NK-92 treated with Interleukin-12 subunit alpha and Interleukin-12 subunit beta, amount 100 ng/mL, for 24 hours (cell line): ENCODE measurements around the gene ACAA2.
A peak's percentile ranks its signal among the peaks of the same experiment; 100 is the strongest.

ENCODE experiments used
- DNase-seq: peaks from one replicate; lab custom pipeline; 2025; lab: John Stamatoyannopoulos, UW

The ACAA2 gene

DNA sequence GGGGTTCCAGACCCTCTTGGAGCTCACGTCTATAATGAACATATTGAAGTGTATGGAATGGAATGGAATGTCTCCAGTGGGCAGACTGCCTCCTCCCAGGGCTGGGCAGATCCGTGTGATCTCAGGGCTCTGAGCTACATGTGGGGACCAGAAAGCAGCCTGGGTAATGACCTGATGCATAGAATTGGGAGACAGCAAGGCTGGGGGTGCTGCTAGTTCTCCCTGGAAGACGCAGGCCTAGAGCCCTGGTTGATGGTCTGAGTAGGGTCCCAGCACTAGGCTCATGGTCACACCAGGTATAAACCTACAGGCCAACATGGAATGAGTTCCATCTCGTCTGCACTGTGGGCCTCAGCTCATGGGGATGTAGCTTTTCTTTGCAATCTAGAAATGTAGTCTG is 46.7 kb downstream of the ACAA2 start:
- no peak for DNase-seq

DNA sequence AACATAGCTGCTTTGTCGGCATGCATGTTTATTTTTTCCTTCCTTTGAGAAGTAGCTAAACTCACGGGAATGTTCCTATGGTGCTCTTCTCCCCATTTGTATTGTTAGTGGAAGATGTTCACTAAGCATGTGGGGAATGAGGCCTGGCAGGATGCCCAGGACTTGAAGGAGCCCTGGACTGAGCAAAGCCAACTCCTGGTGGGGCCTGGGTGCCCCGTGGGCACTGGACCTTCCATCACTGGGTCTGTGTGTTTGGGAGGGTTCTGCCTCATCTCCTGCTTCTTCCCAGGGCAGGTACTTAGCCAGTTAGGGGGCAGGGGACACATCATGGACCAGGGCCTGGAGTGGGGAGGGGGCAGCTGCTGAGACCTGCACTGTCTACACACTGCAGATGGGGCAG is 49.3 kb downstream of the ACAA2 start:
- no peak for DNase-seq

DNA sequence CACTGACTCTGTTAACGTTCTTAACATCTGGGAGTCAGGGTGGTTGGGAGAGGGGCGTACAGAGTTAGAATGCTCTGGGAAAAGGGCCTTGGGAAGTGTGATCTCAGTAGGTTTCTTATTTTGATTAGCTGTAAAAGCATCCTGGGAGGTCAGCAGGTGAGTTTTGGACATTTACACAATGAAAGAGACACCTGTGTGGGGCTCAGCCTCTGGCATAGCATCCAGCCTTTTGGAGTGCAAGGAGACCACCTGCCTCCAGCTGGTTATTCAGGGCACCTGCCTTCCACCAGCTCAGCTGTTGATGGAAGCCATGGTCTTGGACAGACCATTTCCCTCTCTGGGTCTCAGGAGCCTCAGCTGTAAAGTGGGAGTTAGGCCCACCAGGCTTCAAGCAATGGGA is 49.7 kb downstream of the ACAA2 start:
- no peak for DNase-seq

DNA sequence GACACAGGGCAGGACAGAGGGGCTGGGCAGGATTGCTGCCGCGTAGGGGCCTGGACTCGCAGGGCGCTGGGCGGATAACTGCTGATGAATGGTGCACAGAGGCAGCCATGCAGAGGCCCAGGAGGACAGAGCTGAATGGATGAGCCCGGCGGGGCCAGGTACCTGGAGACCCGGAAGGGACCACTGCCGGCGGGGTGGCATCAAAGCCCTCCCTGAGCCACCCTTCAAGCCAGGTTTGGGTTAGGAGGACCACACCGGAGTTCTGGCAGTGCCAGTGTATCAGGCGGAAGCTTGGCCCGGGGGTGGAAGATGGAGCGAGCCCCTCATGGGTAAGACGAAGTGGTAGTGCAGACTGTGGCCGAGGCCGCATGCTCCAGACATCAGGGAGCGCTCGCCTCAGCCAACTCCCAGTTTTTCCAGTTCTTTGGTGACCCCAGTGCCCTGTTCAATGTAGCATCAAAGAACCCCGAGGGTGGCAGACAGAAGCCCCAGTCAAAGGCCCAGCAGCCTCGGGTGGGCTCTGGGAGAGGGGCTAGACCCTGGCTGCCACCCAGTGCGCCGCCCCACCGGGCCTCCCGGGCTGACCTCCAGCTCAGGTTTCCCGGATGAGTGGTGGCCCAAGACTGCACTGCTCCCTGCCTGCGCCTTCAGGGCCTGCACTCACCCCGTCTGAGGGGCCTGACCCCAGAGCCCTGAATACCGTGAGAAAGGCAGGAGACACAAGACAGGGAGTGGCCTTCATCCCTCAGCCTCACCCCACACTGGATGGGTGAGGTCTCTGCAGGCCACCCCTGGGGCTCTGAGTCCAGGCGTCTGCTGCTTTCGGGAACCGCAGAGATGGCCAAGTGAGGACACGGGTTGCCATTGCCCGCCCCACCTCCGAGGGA is 50.9 kb downstream of the ACAA2 start:
- no peak for DNase-seq

DNA sequence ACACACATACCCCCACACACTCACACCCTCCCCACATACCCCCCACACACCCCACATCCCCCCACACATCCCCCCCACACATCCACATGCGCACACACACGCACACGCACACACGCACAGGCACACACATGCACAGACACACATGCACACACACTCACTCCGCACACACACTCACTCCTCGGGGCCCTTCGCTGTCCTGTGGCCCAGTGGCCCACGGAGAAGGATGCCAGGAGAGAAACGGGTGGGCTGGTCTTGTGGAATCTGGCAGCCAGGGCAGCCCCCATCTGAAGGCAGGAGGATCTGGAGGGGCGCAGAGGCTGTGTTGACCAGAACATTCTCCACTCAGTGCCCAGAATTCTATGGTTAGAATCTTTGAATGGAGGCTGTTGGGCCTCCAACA is 51.6 kb downstream of the ACAA2 start:
- DNase-seq = no peak

DNA sequence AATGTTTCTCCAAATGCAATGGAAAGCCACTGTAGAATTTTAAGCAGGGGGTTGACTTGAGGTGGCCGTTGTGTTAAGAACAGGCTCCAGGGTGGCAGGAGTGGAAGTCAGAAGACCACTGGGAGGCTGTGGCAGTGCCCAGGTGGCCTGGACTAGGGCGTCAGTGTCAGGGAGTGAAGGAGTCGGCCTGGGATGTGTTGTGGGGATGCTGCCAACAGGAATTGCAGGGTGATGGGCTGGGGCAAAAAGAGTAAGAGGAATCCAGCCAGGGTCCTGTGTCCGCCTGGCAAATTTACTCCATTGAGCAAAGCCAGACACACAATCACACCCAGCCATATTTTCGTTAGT is 55.1 kb downstream of the ACAA2 start:
- no peak for DNase-seq

DNA sequence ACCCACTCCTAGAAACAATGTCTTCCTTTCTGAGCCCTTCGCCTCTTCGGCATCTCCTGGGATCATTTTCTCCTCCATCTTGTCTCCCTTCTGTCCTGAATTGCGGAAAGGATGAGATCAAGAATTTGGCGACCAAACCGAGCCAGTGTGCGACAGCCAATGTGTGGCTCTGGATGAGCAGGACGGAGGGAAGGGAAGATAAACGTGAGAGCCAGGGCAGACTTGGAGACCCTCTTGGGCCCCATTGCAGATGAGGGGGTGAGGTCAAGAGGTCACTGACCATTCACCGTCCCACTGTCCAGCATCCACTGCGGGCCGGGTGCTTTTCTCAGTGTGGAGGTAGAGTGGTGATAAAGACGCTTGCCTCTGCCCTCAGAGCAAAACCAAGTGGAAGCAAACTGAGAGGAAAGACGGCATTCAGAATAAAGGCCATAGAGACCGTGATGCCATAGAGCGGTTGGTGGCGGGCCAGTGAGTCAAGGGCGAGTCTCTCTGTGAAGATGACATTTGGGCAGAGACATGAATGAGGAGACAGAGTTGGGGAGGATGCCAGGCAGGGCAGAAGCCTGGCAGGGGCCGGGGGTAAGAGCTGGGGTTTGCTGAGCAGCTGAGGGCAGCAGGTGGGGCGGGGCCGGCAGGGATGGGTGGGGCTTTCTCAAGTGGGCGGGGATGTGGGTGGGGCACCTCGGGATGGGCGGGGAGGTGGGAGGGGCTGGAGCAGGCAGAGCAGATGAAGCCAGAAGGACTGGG is 55.6 kb downstream of the ACAA2 start:
- DNase-seq = peak; percentile 5

DNA sequence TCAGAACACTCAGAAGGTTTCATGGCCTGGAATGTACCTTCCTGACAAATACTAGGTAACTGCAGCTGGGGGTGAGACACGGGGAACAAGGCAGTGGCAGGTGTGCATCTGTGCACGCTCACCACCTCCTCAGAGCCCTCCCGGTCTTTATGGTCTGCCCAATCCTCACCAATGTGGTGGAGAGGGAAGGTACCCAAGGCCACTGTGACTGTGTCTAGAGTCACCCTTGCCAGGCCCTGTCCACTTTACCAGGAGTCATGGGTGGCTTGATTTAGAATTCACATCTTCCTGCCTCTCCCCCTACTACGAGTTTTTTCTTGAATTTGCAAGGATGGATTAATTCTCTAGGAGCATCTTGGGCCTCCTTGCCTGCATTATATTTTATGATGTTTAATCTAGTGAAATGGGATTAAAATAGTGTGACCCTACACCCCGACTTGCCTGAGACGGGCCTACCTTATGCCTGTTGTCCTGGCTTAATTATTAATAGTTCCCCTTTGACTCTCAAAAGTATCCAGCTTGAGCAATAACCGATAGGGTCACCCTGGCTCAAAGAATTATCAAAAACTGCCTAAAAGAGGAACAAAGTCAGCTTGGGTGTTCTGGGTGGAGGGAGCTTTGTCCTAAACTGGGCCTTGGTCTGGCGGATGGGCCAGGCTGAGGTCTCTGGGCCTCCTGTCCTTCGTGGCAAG is 56.5 kb downstream of the ACAA2 start:
- DNase-seq = no peak

DNA sequence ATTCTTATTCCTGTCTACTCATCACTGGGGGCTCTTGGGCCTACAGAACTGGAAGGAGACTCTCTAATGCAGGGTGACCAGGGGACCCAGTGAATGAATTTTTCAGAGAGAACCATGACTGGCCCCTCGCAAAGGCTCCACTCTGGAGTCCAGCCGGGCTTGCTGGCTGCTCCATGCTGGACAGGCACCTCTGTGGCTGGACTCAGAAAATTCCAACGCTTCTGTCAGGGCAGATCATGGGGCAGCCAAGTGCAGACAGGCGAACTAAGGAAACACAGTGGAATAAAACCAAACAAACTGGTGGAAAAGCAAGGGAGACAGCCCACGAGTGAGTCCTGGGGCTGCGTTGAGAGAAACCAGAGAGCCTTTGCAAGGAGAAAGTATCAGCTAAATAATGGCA is 57.2 kb downstream of the ACAA2 start:
- no peak for DNase-seq

DNA sequence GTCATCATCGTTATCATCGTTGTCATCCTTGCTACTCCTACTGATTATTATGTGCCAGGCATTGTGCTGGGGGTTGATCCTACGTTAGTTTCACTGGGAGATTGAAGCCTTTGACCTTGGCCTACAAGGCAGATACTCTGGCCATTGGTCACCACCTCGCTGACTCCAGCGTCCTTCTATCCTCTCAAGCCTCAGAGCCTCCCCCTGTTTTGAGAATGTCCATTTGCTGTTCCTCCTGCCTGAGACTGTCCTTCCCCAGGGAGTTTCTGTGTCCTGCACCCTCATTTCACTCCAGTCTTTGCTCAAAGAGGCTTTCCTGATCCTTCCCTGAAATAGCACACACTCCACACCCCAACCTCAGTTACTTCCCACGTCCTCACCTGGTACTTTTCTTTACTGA is 57.8 kb downstream of the ACAA2 start:
- DNase-seq = no peak

DNA sequence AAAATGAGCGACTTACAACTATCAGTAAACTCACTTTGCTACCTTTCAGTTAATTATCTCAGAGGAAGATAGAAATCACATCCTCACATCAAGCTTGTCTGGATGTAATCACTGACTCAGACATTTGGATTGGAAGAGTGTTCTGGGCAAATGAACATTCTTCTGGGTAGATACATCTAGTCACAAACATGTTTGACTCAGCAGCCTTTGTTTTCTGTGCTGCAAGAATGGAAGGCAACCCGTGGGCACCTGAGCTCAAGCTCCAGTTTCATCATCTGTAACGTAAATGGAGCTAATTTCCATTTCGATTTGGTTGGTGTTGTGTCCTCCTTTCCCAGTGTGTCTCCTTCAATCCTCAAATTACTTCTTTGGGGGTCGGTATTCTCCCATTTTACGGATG is 58.5 kb downstream of the ACAA2 start:
- DNase-seq = no peak

DNA sequence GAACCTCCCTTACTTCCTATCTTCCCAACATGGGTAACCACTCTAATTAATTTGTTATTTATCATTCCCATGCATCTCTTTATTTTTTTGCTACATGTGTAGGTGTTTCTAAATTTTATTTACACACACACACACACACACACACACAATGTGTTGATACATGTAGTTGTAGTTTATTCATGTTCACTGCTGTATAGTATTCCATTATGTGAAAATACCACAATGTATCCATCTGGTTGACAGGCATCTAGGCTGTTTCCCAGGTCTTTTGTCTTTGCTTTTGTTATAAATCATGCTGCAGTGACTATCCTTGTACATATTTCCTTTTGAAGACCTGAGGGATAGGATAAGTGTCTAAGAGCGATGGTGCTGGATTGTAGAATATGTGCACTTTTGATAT is 59.7 kb downstream of the ACAA2 start:
- DNase-seq = no peak

DNA sequence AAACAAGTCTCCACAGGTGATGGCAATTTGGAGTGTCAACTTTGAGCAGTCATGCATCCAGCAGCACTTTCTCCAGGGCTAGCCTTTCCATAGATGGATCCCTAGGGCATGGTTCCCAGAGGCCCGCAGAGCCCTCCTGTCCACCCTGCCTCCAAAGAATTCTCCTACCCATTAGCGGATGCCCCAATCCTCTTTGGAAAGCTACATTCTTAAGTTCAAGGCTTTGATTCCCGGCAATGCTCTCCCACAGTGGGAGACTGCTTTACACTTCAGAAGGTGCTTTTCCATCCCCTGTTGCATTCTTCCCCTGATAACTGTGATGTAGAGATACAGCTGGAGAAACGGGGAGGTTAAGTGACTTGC is 61.3 kb downstream of the ACAA2 start:
- DNase-seq = no peak

DNA sequence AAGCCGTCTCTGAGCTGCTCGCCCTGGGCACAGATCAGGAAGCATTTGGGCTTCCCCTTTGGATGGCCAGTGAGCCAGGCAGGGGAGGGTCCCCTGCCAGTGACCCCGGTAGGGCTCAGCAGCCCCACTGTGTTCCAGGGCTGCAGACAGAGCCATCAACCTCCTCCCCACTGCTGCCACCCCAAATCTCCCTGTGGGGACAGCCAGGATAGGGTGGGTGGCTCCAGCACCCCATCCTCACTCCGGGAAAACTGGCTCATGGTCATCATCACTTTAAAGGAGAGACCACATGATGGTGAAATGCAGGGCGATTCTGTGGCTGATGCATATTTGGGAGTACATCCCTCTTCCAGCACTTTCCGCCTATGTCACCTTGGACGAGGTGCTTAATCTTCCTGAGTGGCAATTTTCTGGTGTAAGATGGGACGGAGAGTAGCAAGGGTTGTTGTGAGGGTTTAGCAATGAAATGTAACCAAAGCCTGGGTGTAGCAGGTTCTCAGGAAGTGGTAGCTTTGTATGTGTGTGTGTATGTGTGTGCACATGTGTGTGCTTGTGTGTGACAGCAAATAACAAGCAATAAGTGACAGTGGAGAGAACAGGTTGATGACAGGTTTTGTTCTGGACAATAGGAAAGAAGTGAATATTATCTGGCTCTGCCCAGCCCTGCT is 61.8 kb downstream of the ACAA2 start:
- no peak for DNase-seq

DNA sequence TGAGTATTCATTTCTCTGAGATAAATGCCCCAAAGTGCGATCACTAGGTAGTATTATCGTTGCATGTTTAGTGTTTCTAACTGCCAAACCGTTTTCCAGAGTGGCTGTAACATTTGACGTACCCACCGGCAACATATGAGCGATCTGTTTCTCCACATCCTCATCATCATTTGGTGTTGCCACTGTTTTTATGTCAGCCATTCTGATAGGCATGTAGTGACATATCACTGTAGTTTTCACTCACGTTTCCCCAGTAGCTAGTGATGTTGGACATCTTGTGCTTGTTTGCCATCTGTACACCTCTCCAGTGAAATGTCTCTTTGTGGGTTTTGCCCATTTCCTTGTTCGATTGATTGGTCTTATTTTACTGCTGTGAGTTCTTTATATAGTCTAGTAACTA is 63.8 kb downstream of the ACAA2 start:
- DNase-seq = no peak

DNA sequence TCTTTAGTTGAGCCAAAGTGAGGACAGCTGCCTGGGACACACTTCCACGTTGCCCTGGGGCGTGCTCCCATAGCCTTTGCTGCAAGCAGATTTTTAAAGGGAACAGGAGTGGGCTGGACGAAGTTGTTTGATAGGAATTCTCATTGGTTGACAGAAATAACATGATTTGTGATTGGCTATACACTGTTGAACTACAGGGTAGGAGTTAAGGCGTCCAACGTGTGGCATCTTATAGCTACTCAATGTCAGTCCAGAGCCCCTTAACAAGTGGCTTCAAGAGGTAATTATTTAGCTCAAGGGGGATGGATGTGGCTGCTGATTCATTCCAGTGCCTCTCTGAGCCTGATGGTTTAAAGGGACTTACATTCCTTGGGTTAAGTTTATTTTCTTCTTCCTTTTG is 65.5 kb downstream of the ACAA2 start:
- no peak for DNase-seq

DNA sequence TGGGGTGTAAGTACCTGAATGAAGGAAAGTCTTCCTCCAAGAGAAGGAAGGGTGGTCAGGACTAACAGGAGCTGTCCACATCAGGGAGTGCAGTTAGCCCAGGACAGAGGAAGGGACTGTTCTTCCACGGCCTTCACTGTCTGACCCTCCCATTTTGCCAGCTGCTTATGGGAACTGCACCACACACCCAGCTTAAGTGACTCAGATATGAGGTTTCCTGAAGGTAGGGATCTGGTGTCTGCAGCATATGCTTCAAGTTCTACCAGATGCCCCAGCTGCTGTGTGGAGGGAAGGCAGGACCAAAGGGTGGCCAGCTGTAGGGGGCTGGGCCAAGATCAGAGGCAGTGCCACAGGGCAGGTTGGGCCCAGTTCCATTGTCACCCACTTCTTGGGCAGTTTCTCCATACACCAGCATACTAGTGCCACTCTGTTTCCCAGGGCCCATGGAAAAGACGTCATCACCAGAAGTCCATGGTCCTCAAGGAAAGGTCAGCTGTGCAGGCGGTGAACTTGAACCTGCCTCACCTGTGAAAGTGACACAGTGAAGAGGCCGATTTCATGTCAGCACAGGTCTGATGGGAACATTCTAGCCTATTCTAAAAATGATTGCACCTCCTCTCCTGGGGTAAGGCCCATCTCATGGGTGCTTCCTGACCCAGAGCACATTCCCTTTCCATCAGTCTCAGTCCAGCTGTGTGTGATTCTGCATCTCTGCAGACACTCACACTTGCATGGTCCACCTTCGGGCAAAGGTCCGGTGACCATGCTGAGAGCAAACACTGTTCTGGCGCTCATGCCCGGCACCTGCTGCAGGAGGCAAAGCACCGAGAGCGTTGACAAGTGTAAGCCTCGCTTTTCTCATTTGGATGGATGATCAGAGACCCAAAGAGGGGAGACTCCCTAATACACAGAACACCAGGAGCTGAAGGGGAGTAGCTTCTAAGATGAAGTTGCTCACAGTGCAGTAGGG is 68.0 kb downstream of the ACAA2 start:
- no peak for DNase-seq

DNA sequence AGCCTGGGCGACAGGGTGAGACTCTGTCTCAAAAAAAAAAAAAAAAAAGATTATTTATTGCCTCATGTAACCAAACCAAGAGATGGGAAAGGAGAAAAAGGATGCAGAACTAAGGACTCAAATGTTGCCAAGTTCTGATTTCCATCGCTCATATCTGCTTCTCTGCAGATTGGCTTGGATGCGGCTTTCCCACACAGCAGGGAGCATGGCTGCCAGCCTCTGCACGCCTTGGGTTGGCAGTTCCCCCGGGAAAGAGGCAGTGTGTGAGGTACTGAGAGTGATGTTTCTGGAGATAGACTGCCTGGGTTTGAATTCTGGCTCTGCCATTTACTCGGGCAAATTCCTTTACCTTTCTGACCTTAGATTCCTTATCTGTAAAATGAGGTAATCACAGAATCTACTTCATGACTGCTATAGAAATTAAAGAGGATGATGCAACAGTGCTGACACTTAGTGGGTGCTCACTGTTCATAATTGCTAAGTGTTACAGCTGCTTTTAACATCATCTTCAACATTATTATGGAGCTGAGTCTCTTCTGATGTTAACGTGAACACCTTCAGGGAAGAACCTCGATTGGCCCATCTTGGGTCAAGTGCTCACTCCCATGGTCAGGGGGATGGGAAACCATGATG is 68.8 kb downstream of the ACAA2 start:
- no peak for DNase-seq

DNA sequence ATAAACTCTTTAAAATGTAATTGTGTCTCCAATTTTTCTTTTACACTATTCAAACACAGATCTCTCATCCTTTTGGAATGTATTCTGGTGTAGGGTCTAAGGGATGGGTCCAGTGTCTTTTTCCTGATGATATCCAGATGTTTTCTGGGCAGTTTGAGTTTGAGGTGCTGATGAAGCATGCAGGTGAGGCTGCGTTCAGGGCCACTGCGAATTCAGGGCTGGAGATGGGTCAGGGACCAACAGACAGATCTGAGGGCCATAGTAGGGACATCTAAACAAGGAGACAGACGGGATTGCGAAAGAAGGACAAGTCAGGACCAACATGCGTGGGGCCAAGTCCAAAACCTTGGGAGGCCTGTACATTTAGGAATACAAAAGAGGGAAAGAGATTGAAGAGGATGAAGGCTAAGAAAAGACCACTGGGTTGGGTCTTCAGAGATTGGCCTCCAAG is 70.2 kb downstream of the ACAA2 start:
- no peak for DNase-seq

DNA sequence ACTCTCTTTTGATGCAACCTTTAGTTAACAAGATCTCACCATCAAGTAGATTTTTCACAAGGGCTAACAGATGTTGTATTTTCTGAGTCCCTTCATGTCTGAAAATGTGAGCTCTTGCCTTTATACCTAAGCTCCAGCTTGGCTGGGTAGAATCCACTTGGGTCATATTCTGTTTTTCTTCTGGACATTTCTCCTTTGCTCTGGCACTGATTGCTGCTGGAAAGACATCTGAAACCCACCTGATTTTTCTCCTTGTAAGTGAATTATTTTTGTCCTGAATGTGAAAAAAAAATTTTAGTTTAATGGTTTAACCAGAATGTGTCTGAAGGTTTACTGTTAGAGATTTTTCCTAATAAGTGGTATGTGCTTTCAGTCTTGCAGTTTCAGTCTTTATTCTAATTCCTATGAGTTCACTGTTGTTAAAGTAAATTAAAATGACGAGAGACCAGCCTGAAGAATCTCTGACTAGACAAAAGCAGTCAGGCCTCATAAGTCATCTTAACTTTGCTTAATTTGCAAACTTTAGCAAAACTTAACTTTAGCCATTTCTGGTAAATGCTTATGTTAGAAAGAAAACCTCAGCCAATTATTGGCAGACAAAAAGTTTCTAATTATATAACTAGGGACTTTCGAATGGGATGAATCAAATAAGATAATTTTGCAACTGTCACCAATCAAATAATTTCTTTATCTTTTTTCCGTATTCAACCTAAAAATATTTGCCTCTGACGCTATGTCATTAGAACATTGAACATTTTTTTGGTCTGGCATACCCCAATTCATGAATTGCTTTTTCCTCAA is 70.8 kb downstream of the ACAA2 start:
- no peak for DNase-seq
